Measurements from ENCODE around the gene KHDC4. TPM values are rescaled to one million over a fixed set of nuclear protein-coding genes. Genes with fewer than 3 reads are reported as not detected.

Gene KHDC4
- total and polyA plus RNA-seq, 10 of the 15 experiments (the other 5 are each of a cell fraction or from before 2014, with no cell fraction given): 11.7 to 109 (median 41.9) TPM

GRCh38 chr1:155910621-155911121 lies 23.5 kb downstream of the KHDC4 start (continued):
- no peak for TF ChIP-seq ZNF207 (IDR thresholded peaks at IDR 0.05; ENCODE audit: borderline replicate concordance)
- TF ChIP-seq, protein P1, sequence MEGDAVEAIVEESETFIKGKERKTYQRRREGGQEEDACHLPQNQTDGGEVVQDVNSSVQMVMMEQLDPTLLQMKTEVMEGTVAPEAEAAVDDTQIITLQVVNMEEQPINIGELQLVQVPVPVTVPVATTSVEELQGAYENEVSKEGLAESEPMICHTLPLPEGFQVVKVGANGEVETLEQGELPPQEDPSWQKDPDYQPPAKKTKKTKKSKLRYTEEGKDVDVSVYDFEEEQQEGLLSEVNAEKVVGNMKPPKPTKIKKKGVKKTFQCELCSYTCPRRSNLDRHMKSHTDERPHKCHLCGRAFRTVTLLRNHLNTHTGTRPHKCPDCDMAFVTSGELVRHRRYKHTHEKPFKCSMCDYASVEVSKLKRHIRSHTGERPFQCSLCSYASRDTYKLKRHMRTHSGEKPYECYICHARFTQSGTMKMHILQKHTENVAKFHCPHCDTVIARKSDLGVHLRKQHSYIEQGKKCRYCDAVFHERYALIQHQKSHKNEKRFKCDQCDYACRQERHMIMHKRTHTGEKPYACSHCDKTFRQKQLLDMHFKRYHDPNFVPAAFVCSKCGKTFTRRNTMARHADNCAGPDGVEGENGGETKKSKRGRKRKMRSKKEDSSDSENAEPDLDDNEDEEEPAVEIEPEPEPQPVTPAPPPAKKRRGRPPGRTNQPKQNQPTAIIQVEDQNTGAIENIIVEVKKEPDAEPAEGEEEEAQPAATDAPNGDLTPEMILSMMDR (IDR thresholded peaks at IDR 0.05 in 2 of 3, conservative IDR thresholded peaks at IDR 0.05 in 1 of 3; ENCODE audit: control insufficient read depth in 2 of 3, extremely low read depth in 1 of 3, insufficient read depth in 1 of 3, low read depth in 3 of 3, low read length in 3 of 3): 0 out of 6 replicates have a peak, but pooled peaks of 1 of the 3 experiments have one; percentile 9
- no peak for TF ChIP-seq SIN3A (IDR thresholded peaks at IDR 0.05; ENCODE audit: low read depth, low read length)
- TF ChIP-seq, protein P2, sequence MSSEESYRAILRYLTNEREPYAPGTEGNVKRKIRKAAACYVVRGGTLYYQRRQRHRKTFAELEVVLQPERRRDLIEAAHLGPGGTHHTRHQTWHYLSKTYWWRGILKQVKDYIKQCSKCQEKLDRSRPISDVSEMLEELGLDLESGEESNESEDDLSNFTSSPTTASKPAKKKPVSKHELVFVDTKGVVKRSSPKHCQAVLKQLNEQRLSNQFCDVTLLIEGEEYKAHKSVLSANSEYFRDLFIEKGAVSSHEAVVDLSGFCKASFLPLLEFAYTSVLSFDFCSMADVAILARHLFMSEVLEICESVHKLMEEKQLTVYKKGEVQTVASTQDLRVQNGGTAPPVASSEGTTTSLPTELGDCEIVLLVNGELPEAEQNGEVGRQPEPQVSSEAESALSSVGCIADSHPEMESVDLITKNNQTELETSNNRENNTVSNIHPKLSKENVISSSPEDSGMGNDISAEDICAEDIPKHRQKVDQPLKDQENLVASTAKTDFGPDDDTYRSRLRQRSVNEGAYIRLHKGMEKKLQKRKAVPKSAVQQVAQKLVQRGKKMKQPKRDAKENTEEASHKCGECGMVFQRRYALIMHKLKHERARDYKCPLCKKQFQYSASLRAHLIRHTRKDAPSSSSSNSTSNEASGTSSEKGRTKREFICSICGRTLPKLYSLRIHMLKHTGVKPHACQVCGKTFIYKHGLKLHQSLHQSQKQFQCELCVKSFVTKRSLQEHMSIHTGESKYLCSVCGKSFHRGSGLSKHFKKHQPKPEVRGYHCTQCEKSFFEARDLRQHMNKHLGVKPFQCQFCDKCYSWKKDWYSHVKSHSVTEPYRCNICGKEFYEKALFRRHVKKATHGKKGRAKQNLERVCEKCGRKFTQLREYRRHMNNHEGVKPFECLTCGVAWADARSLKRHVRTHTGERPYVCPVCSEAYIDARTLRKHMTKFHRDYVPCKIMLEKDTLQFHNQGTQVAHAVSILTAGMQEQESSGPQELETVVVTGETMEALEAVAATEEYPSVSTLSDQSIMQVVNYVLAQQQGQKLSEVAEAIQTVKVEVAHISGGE (CRISPR knock-in tag; IDR thresholded peaks at IDR 0.05): no peak
- TF ChIP-seq, protein P3, sequence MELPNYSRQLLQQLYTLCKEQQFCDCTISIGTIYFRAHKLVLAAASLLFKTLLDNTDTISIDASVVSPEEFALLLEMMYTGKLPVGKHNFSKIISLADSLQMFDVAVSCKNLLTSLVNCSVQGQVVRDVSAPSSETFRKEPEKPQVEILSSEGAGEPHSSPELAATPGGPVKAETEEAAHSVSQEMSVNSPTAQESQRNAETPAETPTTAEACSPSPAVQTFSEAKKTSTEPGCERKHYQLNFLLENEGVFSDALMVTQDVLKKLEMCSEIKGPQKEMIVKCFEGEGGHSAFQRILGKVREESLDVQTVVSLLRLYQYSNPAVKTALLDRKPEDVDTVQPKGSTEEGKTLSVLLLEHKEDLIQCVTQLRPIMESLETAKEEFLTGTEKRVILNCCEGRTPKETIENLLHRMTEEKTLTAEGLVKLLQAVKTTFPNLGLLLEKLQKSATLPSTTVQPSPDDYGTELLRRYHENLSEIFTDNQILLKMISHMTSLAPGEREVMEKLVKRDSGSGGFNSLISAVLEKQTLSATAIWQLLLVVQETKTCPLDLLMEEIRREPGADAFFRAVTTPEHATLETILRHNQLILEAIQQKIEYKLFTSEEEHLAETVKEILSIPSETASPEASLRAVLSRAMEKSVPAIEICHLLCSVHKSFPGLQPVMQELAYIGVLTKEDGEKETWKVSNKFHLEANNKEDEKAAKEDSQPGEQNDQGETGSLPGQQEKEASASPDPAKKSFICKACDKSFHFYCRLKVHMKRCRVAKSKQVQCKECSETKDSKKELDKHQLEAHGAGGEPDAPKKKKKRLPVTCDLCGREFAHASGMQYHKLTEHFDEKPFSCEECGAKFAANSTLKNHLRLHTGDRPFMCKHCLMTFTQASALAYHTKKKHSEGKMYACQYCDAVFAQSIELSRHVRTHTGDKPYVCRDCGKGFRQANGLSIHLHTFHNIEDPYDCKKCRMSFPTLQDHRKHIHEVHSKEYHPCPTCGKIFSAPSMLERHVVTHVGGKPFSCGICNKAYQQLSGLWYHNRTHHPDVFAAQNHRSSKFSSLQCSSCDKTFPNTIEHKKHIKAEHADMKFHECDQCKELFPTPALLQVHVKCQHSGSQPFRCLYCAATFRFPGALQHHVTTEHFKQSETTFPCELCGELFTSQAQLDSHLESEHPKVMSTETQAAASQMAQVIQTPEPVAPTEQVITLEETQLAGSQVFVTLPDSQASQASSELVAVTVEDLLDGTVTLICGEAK (IDR thresholded peaks at IDR 0.05; ENCODE audit: borderline replicate concordance): no peak
- TF ChIP-seq, protein P4, sequence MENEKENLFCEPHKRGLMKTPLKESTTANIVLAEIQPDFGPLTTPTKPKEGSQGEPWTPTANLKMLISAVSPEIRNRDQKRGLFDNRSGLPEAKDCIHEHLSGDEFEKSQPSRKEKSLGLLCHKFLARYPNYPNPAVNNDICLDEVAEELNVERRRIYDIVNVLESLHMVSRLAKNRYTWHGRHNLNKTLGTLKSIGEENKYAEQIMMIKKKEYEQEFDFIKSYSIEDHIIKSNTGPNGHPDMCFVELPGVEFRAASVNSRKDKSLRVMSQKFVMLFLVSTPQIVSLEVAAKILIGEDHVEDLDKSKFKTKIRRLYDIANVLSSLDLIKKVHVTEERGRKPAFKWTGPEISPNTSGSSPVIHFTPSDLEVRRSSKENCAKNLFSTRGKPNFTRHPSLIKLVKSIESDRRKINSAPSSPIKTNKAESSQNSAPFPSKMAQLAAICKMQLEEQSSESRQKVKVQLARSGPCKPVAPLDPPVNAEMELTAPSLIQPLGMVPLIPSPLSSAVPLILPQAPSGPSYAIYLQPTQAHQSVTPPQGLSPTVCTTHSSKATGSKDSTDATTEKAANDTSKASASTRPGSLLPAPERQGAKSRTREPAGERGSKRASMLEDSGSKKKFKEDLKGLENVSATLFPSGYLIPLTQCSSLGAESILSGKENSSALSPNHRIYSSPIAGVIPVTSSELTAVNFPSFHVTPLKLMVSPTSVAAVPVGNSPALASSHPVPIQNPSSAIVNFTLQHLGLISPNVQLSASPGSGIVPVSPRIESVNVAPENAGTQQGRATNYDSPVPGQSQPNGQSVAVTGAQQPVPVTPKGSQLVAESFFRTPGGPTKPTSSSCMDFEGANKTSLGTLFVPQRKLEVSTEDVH (IDR thresholded peaks at IDR 0.05; ENCODE audit: low read depth, partially characterized antibody): no peak
- TF ChIP-seq SUPT20H (IDR thresholded peaks at IDR 0.05; ENCODE audit: borderline replicate concordance, control insufficient read depth, low read depth, low read length): no peak
- TF ChIP-seq ZNF24 (IDR thresholded peaks at IDR 0.05): no peak
- TF ChIP-seq HCFC1 (IDR thresholded peaks at IDR 0.05; ENCODE audit: low read length): no peak
- no peak for TF ChIP-seq CHD1 (IDR thresholded peaks at IDR 0.05; ENCODE audit: low read depth, low read length)
- TF ChIP-seq CBX3 (IDR thresholded peaks at IDR 0.05; ENCODE audit: borderline replicate concordance, low read depth): no peak
- TF ChIP-seq POLR2A (IDR thresholded peaks at IDR 0.05; ENCODE audit: low read depth, low read length): no peak
- TF ChIP-seq ETV6 (conservative IDR thresholded peaks at IDR 0.05 in 1 of 2, IDR thresholded peaks at IDR 0.05 in 1 of 2; ENCODE audit: borderline replicate concordance in 1 of 2, low read depth in 1 of 2): no peak
- no peak for TF ChIP-seq NR2C1 (IDR thresholded peaks at IDR 0.05)
- TF ChIP-seq TCF7 (IDR thresholded peaks at IDR 0.05; ENCODE audit: borderline replicate concordance): no peak
- TF ChIP-seq, protein P5, sequence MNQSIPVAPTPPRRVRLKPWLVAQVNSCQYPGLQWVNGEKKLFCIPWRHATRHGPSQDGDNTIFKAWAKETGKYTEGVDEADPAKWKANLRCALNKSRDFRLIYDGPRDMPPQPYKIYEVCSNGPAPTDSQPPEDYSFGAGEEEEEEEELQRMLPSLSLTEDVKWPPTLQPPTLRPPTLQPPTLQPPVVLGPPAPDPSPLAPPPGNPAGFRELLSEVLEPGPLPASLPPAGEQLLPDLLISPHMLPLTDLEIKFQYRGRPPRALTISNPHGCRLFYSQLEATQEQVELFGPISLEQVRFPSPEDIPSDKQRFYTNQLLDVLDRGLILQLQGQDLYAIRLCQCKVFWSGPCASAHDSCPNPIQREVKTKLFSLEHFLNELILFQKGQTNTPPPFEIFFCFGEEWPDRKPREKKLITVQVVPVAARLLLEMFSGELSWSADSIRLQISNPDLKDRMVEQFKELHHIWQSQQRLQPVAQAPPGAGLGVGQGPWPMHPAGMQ (IDR thresholded peaks at IDR 0.05; ENCODE audit: borderline replicate concordance): no peak
